Adrenal gland (tissue), 12 donors: ENCODE data around the gene NUBP2. TPM values are rescaled to one million over a fixed set of nuclear protein-coding genes. Genes with fewer than 3 reads are reported as not detected.

Experiments
- DNase-seq, 7 donors: peaks; one replicate each; pipeline ENCODE4 v3.0.0-alpha.2; 2019 to 2020
- H3K27ac ChIP-seq, 5 donors: fragments of 200-600 bp; sonication (generic) in 4 of 5; 1 replicate in 3 of 5; 2 replicates in 2 of 5; pipeline versions ENCODE4 v1.5.1 to v1.8.0; 2016 to 2020; ENCODE audit warnings: mild to moderate bottlenecking in 1 of 5
- H3K27me3 ChIP-seq: fragments of 200-600 bp; 2 replicates; pipeline ENCODE4 v1.8.0; 2021
- H3K36me3 ChIP-seq, 2 donors: fragments of 200-600 bp; replicated peaks in 1 of 2; 1 replicate in 1 of 2; 2 replicates in 1 of 2; pipeline versions ENCODE4 v1.5.1 to v1.8.0; 2018 to 2022
- H3K4me1 ChIP-seq, 2 donors: fragments of 200-600 bp; replicated peaks in 1 of 2; 1 replicate in 1 of 2; 2 replicates in 1 of 2; pipeline versions ENCODE4 v1.5.1 to v1.8.0; 2018 to 2021
- H3K4me3 ChIP-seq, 4 donors: fragments of 200-600 bp; sonication (generic) in 3 of 4; one replicate each; pipeline ENCODE4 v1.5.1; 2016 to 2018
- H3K9me3 ChIP-seq, 3 donors: fragments of 200-600 bp; sonication (generic) in 1 of 3; replicated peaks in 1 of 3; 1 replicate in 2 of 3; 2 replicates in 1 of 3; pipeline versions ENCODE4 v1.5.1 to v1.8.0; 2016 to 2021
- POLR2A ChIP-seq, 2 donors: fragments of 450-650 bp; IDR thresholded peaks; one replicate each; pipeline ENCODE4 v1.6.1; 2017; ENCODE audit warnings: antibody characterized with exemption in 2 of 2, mild to moderate bottlenecking in 2 of 2, moderate library complexity in 1 of 2
- WGBS, 4 donors: extraction: QIAGEN DNeasy Blood & Tissue Kit in 2 of 4; methylation state at CpG; one replicate each; pipeline versions ENCODE4 v1.1.5 to v1.1.7; 2013 to 2017; 5-methylcytosine and 5-hydroxymethylcytosine counted together
- intact Hi-C, 2 donors: fragments of 100-400 bp; cut with DNase I; formaldehyde crosslinking; loops; one replicate each; pipeline versions ENCODE4 v1.14.1 to v1.15.0; 2022 to 2023
- polyA plus RNA-seq, 3 donors: library from polyadenylated mRNA; stranded (reverse); fragments of 200-250 nt in 2 of 3; fragments of 350-450 nt in 1 of 3; fragmentation: Illumina TruSeq in 1 of 3; extraction: RNeasy Lipid Tissue Mini Kit (QIAGEN cat#74804) in 1 of 3; gene quantifications; one replicate each; pipeline ENCODE4 v1.2.3, GENCODE V29; 2013 to 2014
- total RNA-seq, 9 donors: library from RNA; depleted of rRNA in 4 of 9; stranded (reverse); fragments of >200 nt in 4 of 9; fragments of 120-200 nt in 1 of 9; fragmentation: NEBNext Ultra II Directional in 1 of 9; extraction: Animal tissue kit (Norgen Biotek cat#: 25700) in 1 of 9; gene quantifications; one replicate each; pipeline versions ENCODE4 v1.1.0 to v1.2.4, GENCODE V29; 2013 to 2023
- TF ChIP-seq, protein P1 (sequence below), 6 experiments: fragments of 450-650 bp in 4 of 6; fragments of 200-600 bp in 2 of 6; sonication (generic) in 1 of 6; IDR thresholded peaks; 1 replicate in 5 of 6; 2 replicates in 1 of 6; pipeline versions ENCODE4 v1.5.1 to v1.8.0; 2016 to 2021; ENCODE audit warnings: antibody characterized with exemption in 6 of 6, mild to moderate bottlenecking in 2 of 6, moderate library complexity in 1 of 6
- donor health status: healthy with polysubstance abuse.
- donor health status: Bipolar disorder and iron deficiency.
- donor health status: DM: yes; HTN: yes; CAD: no.
- donor health status: DM: no; HTN: no; CAD: no.
- donor health status: DM: no; HTN: no; CAD: no.
- donor health status: DM: yes; HTN: yes; CAD: no.

The NUBP2 gene
- total and polyA plus RNA-seq, 12 donors: 3.0 to 252 (median 78.7) TPM

DNA sequence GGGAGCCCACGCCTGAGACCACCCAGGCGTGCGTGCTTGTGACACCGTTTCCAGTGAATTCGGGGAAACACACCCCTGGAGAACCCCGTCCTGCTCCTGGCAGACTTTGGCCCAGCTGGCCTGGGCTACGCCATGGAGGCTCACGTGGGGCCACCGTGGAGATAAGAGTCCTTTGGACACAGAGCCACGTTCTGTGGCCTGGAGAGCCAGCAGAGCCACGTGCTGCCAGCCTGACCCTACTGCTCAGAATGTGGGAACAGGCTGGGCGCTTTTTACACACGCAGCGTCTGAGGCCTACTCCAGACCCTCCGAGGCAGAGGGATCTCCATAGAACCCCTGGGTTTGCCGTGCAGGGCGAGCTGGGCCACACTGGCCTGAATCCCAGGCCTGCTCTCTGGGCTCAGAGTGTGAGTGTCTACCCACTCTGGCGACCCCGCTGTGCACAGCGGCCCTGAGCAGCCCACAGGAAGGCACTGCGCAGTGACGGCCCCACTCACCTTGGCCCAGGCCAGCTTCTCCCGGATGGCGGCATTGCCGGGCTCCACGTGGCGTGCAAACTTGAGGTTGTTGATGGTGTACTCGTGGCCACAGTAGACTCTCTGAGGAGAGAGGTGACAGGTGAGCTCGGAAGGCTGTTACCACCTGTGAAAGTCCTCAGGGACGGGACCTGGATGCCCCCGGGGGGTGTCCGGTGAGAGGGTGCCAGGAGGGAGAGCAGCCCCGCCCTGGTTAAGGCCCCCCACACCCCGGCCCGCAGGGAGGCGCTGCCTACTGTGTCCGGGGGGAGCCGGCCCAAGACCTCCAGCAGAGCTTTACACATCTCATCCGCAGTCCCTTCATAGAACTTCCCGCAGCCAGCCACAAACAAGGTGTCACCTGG, 33.9 kb downstream of the NUBP2 start:
- Histone ChIP-seq H3K27ac (no peak overlapping the region), H3K9me3 (no peaks in the 10 kb centered on the region), H3K36me3 (peaks cover 0 to 76% of the 10 kb centered on the region in 2 donors), H3K27me3 (no peaks in the 10 kb centered on the region), H3K4me1 (no peaks in the 10 kb centered on the region), H3K4me3 (no peak overlapping the region)
- no peak for DNase-seq
- intact Hi-C loops: no loop called here
- WGBS, 4 donors: 91 to 95% (median 94%) methylated on average over 16 to 40 of the region's 40 CpGs
- no peak for TF ChIP-seq POLR2A (IDR thresholded peaks at IDR 0.05)
- TF ChIP-seq, protein P1, sequence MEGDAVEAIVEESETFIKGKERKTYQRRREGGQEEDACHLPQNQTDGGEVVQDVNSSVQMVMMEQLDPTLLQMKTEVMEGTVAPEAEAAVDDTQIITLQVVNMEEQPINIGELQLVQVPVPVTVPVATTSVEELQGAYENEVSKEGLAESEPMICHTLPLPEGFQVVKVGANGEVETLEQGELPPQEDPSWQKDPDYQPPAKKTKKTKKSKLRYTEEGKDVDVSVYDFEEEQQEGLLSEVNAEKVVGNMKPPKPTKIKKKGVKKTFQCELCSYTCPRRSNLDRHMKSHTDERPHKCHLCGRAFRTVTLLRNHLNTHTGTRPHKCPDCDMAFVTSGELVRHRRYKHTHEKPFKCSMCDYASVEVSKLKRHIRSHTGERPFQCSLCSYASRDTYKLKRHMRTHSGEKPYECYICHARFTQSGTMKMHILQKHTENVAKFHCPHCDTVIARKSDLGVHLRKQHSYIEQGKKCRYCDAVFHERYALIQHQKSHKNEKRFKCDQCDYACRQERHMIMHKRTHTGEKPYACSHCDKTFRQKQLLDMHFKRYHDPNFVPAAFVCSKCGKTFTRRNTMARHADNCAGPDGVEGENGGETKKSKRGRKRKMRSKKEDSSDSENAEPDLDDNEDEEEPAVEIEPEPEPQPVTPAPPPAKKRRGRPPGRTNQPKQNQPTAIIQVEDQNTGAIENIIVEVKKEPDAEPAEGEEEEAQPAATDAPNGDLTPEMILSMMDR (IDR thresholded peaks at IDR 0.05): no peak

DNA sequence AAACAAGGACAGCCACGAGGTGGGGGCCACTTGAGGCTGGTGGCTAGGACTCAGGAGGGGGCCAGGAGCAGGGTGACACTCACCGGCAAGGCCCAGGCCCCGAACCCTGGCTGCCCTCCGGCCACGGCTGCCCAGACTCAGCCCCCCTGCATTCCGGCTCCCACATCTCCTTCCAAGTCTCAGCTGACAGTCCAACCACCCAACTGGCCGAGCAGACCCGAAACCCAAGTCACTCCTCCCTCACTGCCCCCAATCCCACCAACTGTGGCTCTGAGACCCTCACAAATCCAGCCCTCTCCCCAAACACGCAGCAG, 34.5 kb downstream of the NUBP2 start:
- Histone ChIP-seq H3K27me3 (no peaks in the 10 kb centered on the region), H3K4me3 (no peak overlapping the region), H3K36me3 (peaks cover 0 to 81% of the 10 kb centered on the region in 2 donors), H3K4me1 (no peaks in the 10 kb centered on the region), H3K27ac (no peak overlapping the region), H3K9me3 (no peaks in the 10 kb centered on the region)
- 91 to 97% (median 95%) methylated on average over 7 to 9 of the region's 9 CpGs for WGBS, 4 donors
- DNase-seq: no peak
- TF ChIP-seq POLR2A (IDR thresholded peaks at IDR 0.05): no peak
- TF ChIP-seq, protein P1 (IDR thresholded peaks at IDR 0.05): no peak
- intact Hi-C loops: no loop called here

DNA sequence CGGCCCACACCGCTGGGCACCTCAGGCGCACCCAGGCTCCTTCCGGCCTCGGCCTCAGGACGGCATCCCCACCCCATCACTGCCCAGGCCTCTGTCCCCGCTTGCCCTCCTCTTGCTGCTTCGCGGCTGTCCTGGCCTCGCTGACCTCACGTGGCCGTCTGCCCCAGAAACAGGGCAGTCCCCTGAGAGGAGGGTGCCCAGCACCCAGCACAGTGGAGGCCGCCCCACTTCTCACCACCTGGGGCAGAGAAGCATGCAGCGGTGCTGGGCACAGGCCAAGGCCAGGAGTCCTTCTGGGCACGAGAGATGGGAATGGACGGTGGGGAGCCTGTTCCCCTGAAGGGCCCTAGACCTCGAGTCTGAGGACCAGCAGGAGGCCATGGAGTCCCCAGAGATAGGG, 35.0 kb downstream of the NUBP2 start:
- peak overlapping the region in 1 of 5 donors; percentile 47 for H3K27ac ChIP-seq
- intact Hi-C loops: no loop called here
- H3K4me1 ChIP-seq: no peaks in the 10 kb centered on the region
- TF ChIP-seq POLR2A (IDR thresholded peaks at IDR 0.05): no peak
- TF ChIP-seq, protein P1 (IDR thresholded peaks at IDR 0.05): no peak
- H3K4me3 ChIP-seq: no peak overlapping the region
- peak in 4 of 7 donors; percentile 16 to 31 (median 22) for DNase-seq
- no peaks in the 10 kb centered on the region for H3K9me3 ChIP-seq
- peaks cover 0 to 85% of the 10 kb centered on the region in 2 donors for H3K36me3 ChIP-seq
- 72 to 87% (median 78%) methylated on average over 17 of the region's 17 CpGs for WGBS, 4 donors
- no peaks in the 10 kb centered on the region for H3K27me3 ChIP-seq

DNA sequence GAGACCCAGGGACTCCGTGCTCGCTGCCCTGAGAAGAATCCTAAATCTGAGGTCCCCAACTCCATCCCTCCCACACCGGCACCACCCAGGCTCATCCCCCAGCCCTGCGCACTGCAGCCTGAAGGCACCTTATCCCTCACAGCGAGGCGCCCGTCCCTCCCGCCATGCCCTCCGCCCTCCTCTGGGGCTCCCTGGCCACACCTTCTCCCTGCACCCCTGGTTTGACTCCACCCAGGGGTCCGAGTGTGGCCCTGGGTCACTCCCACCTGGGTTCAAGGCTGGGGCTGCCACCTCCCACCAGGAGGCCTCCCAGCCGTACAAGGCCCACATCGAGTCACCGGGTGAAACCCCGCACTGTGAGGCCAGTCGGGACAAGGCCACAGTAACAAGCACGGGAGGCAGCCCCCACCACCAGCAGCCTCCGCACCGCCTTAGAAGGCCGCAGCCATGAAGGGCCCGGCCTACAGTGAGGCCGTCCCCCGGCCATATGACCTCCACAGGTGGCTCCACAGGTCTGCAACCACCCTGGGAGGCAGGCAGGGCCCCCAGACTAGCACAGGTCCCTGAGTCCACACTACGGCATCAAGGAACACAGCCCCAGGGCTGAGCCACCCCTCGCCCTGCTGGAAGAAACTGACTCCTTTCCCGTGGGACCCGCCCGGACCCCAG, 35.6 kb downstream of the NUBP2 start:
- peak overlapping the region in 1 of 5 donors; percentile 47 for H3K27ac ChIP-seq
- no peaks in the 10 kb centered on the region for H3K27me3 ChIP-seq
- TF ChIP-seq, protein P1 (IDR thresholded peaks at IDR 0.05): no peak
- no peak for TF ChIP-seq POLR2A (IDR thresholded peaks at IDR 0.05)
- peaks cover 0 to under 1% of the 10 kb centered on the region in 2 donors for H3K4me1 ChIP-seq
- H3K9me3 ChIP-seq: no peaks in the 10 kb centered on the region
- DNase-seq: peak in 4 of 7 donors; percentile 17 to 44 (median 25)
- 67 to 76% (median 72%) methylated on average over 17 to 27 of the region's 27 CpGs for WGBS, 4 donors
- intact Hi-C loops: no loop called here
- peaks cover 0 to 86% of the 10 kb centered on the region in 2 donors for H3K36me3 ChIP-seq
- no peak overlapping the region for H3K4me3 ChIP-seq
